ENCODE data around the gene RGPD8.
"Not testable (repeated sequence)": the region's sequence is repeated elsewhere in the genome, so short reads cannot be mapped to it uniquely, and the experiment has no call there.

RGPD8 gene

GRCh38 chr2:112433480-112433879 lies at the start of gene RGPD8:
Gene RGPD8 (minus strand): TSS chr2:112433645. CDS start chr2:112433453, 192 bp downstream.
- peak; percentile 37 for DNase-seq (ENCODE audit: low read depth)

- no peak for DNase-seq (ENCODE audit: low read depth)
Measured at GRCh38 chr2:112483042-112483473, 49.6 kb upstream of the RGPD8 start.

GRCh38 chr2:112482309-112483041 lies 49.0 kb upstream of the RGPD8 start:
- DNase-seq (ENCODE audit: low read depth), result peak; percentile 13

GRCh38 chr2:112481528-112482233 lies 48.2 kb upstream of the RGPD8 start, which contains the start of gene TTL:
Gene TTL (plus strand): TSS chr2:112482156. CDS start chr2:112482345, 189 bp downstream.
- peak; percentile 61 for DNase-seq (ENCODE audit: low read depth)

GRCh38 chr2:112481050-112481527 lies 47.6 kb upstream of the RGPD8 start:
- peak; percentile 48 for DNase-seq (ENCODE audit: low read depth)

GRCh38 chr2:112480530-112481049 lies 47.1 kb upstream of the RGPD8 start:
- DNase-seq (ENCODE audit: low read depth), result no peak

- no peak for DNase-seq (ENCODE audit: low read depth)
Measured at GRCh38 chr2:112476434-112476833, 43.0 kb upstream of the RGPD8 start.

- no peak for DNase-seq (ENCODE audit: low read depth)
Measured at GRCh38 chr2:112474844-112475486, 41.5 kb upstream of the RGPD8 start.

GRCh38 chr2:112472547-112473263 lies 39.3 kb upstream of the RGPD8 start:
- DNase-seq (ENCODE audit: low read depth), result no peak

GRCh38 chr2:112465382-112465781 lies 31.9 kb upstream of the RGPD8 start:
- no peak for DNase-seq (ENCODE audit: low read depth)

GRCh38 chr2:112463256-112463655 lies 29.8 kb upstream of the RGPD8 start:
- no peak for DNase-seq (ENCODE audit: low read depth)

- no peak for DNase-seq (ENCODE audit: low read depth)
Measured at GRCh38 chr2:112462178-112462577, 28.7 kb upstream of the RGPD8 start.

GRCh38 chr2:112459372-112459771 lies 25.9 kb upstream of the RGPD8 start:
- DNase-seq (ENCODE audit: low read depth), result no peak

GRCh38 chr2:112454586-112454985 lies 21.1 kb upstream of the RGPD8 start:
- DNase-seq (ENCODE audit: low read depth), result no peak

GRCh38 chr2:112451317-112451716 lies 17.9 kb upstream of the RGPD8 start:
- DNase-seq (ENCODE audit: low read depth), result no peak

- no peak for DNase-seq (ENCODE audit: low read depth)
Measured at GRCh38 chr2:112449854-112450253, 16.4 kb upstream of the RGPD8 start.

GRCh38 chr2:112444256-112444655 lies 10.8 kb upstream of the RGPD8 start:
- not testable (repeated sequence) for DNase-seq (ENCODE audit: low read depth)

GRCh38 chr2:112438603-112439261 lies 5.3 kb upstream of the RGPD8 start:
- not testable (repeated sequence) for DNase-seq (ENCODE audit: low read depth)

- DNase-seq (ENCODE audit: low read depth), result not testable (repeated sequence)
Measured at GRCh38 chr2:112437405-112437831, 4.0 kb upstream of the RGPD8 start.

- not testable (repeated sequence) for DNase-seq (ENCODE audit: low read depth)
Measured at GRCh38 chr2:112436993-112437392, 3.5 kb upstream of the RGPD8 start.

Measured in stimulated activated CD8-positive, alpha-beta memory T cell treated with anti-CD3 and anti-CD28 coated beads, Interleukin-15, amount 100 ng/mL, for 24 hours (primary cell).